Natural killer cell (primary cell): ENCODE data around the gene SPDYE4. TPM values are rescaled to one million over a fixed set of nuclear protein-coding genes. Genes with fewer than 3 reads are reported as not detected.

ENCODE experiments used
- ATAC-seq, 3 donors: fragments of 150-1000 bp in 2 of 3; fragments of 200-7000 bp in 1 of 3; cut with Tn5 transposase; 1 replicate in 1 of 3; 2 replicates in 2 of 3; pipeline ENCODE4 v1.10.0; 2021; ENCODE audit warnings: mild to moderate bottlenecking in 2 of 3, moderate library complexity in 2 of 3
- DNase-seq, 2 donors: peaks; one replicate each; pipeline versions ENCODE4 v3.0.0 to v3.0.0-alpha.2; 2013 to 2021; ENCODE audit warnings: mixed read lengths in 1 of 2
- H3K27ac ChIP-seq: one replicate; pipeline ENCODE4 v1.5.1; 2013; ENCODE audit warnings: mild to moderate bottlenecking, low read length
- H3K27me3 ChIP-seq: one replicate; pipeline ENCODE4 v1.6.1; 2013; ENCODE audit warnings: low read length; ENCODE audit not compliant: control insufficient read depth, insufficient read depth
- H3K36me3 ChIP-seq: one replicate; pipeline ENCODE4 v1.6.1; 2013; ENCODE audit warnings: low read length; ENCODE audit not compliant: control insufficient read depth, insufficient read depth
- H3K4me1 ChIP-seq: one replicate; pipeline ENCODE4 v1.6.1; 2013; ENCODE audit warnings: low read length; ENCODE audit not compliant: control insufficient read depth, insufficient read depth
- H3K4me3 ChIP-seq: one replicate; pipeline ENCODE4 v1.5.1; 2013; ENCODE audit warnings: low read length
- H3K9me3 ChIP-seq: one replicate; pipeline ENCODE4 v1.6.1; 2013; ENCODE audit warnings: low read length; ENCODE audit not compliant: control insufficient read depth, insufficient read depth
- H3K27ac Mint-ChIP-seq, 2 donors: one replicate each; pipeline ENCODE4 v1.8.0; 2022; ENCODE audit warnings: mild to moderate bottlenecking in 2 of 2, mixed read lengths in 2 of 2, moderate library complexity in 1 of 2
- H3K27me3 Mint-ChIP-seq, 2 donors: one replicate each; pipeline ENCODE4 v1.8.0; 2022; ENCODE audit warnings: low read depth in 2 of 2, mixed read lengths in 2 of 2
- H3K36me3 Mint-ChIP-seq: one replicate; pipeline ENCODE4 v1.8.0; 2022; ENCODE audit warnings: mixed read lengths
- H3K4me1 Mint-ChIP-seq, 2 donors: one replicate each; pipeline ENCODE4 v1.8.0; 2022; ENCODE audit warnings: mixed read lengths in 2 of 2
- H3K4me3 Mint-ChIP-seq: one replicate; pipeline ENCODE4 v1.8.0; 2022; ENCODE audit warnings: mild to moderate bottlenecking, moderate library complexity, mixed read lengths
- H3K9me3 Mint-ChIP-seq, 2 donors: one replicate each; pipeline ENCODE4 v1.8.0; 2022; ENCODE audit warnings: mixed read lengths in 2 of 2
- CTCF ChIP-seq: fragments of 200-600 bp; IDR thresholded peaks from one replicate; pipeline ENCODE4 v1.8.0; 2022; ENCODE audit warnings: antibody characterized with exemption
- WGBS: methylation state at CpG from one replicate; pipeline ENCODE4 v1.1.7; 2013; ENCODE audit warnings: missing lambda C conversion rate; ENCODE audit not compliant: insufficient coverage; 5-methylcytosine and 5-hydroxymethylcytosine counted together
- intact Hi-C: fragments of 100-400 bp; cut with micrococcal nuclease; formaldehyde crosslinking; loops from one replicate; pipeline ENCODE4 v1.14.2; 2022
- total RNA-seq, 4 donors: library from RNA; stranded (reverse); fragments of 120-200 nt in 1 of 4; gene quantifications; one replicate each; pipeline versions ENCODE4 v1.2.3 to v1.2.4, GENCODE V29; 2013 to 2022

The SPDYE4 gene
- total RNA-seq, 3 donors from 2014 or later (not counting 1 experiment from before 2014, with no cell fraction given): not detected

GRCh38 chr17:8718001-8718563 is 40.3 kb downstream of the SPDYE4 start:
- Histone ChIP-seq H3K9me3 (no peaks in the 10 kb centered on the region), H3K4me3 (no peak overlapping the region), H3K27me3 (no peaks in the 10 kb centered on the region), H3K36me3 (no peaks in the 10 kb centered on the region), H3K27ac (no peak overlapping the region), H3K4me1 (no peaks in the 10 kb centered on the region)
- intact Hi-C loops: no loop called here
- Mint-ChIP-seq H3K27me3 (peaks cover 3 to 6% of the 10 kb centered on the region in 2 donors), H3K4me1 (no peaks in the 10 kb centered on the region), H3K36me3 (no peaks in the 10 kb centered on the region), H3K4me3 (no peak overlapping the region), H3K9me3 (no peaks in the 10 kb centered on the region), H3K27ac (no peak overlapping the region)
- no peak for ATAC-seq
- DNase-seq: no peak
- TF ChIP-seq CTCF: no peak
- 96% methylated on average over 37 of the region's 37 CpGs for WGBS

- DNase-seq: no peak
- H3K27me3 Mint-ChIP-seq: peaks cover 7 to 12% of the 10 kb centered on the region in 2 donors
- Histone ChIP-seq H3K27ac (no peak overlapping the region), H3K36me3 (no peaks in the 10 kb centered on the region), H3K4me3 (no peak overlapping the region), H3K27me3 (no peaks in the 10 kb centered on the region), H3K4me1 (no peaks in the 10 kb centered on the region), H3K9me3 (no peaks in the 10 kb centered on the region)
- no peaks in the 10 kb centered on the region for H3K9me3 Mint-ChIP-seq
- TF ChIP-seq CTCF: no peak
- 87% methylated on average over 5 of the region's 5 CpGs for WGBS
- H3K27ac Mint-ChIP-seq: no peak overlapping the region
- H3K36me3 Mint-ChIP-seq: no peaks in the 10 kb centered on the region
- intact Hi-C loops: no loop called here
- ATAC-seq: no peak
- H3K4me3 Mint-ChIP-seq: no peak overlapping the region
- H3K4me1 Mint-ChIP-seq: no peaks in the 10 kb centered on the region
Measured at GRCh38 chr17:8713878-8714277, 44.5 kb downstream of the SPDYE4 start.

DNA sequence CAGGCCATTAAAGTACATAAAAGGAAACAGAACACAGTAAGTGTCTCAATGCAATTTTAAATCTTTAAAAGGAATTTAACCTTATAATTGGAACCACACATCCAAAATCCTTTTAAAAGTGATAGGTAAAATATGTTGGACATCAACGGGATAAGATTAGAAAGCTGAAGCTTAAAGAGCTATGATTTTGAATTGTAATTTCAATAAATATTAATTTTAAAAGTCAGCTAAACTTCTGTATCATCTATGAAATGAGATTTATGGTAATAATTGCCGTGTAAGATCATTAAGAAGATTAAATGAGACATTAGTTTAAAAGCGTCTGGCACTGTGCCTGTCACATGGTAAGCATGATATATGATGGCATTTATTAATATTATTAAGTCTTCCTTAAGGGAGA is 45.0 kb downstream of the SPDYE4 start:
- Histone ChIP-seq H3K4me3 (no peak overlapping the region), H3K27me3 (no peaks in the 10 kb centered on the region), H3K36me3 (no peaks in the 10 kb centered on the region), H3K9me3 (no peaks in the 10 kb centered on the region), H3K4me1 (no peaks in the 10 kb centered on the region), H3K27ac (no peak overlapping the region)
- Mint-ChIP-seq H3K36me3 (no peaks in the 10 kb centered on the region), H3K27me3 (peaks cover 7 to 12% of the 10 kb centered on the region in 2 donors), H3K9me3 (no peaks in the 10 kb centered on the region), H3K27ac (no peak overlapping the region), H3K4me3 (no peak overlapping the region), H3K4me1 (no peaks in the 10 kb centered on the region)
- intact Hi-C loops: no loop called here
- ATAC-seq (no peak), DNase-seq (no peak)
- WGBS: 94% methylated on average over 2 of the region's 3 CpGs
- no peak for TF ChIP-seq CTCF

- Mint-ChIP-seq H3K36me3 (no peaks in the 10 kb centered on the region), H3K27me3 (peaks cover 7 to 17% of the 10 kb centered on the region in 2 donors), H3K4me3 (no peak overlapping the region), H3K4me1 (no peaks in the 10 kb centered on the region), H3K27ac (no peak overlapping the region), H3K9me3 (no peaks in the 10 kb centered on the region)
- no peak for TF ChIP-seq CTCF
- Histone ChIP-seq H3K4me3 (no peak overlapping the region), H3K4me1 (no peaks in the 10 kb centered on the region), H3K9me3 (no peaks in the 10 kb centered on the region), H3K36me3 (no peaks in the 10 kb centered on the region), H3K27ac (no peak overlapping the region), H3K27me3 (no peaks in the 10 kb centered on the region)
- no peak for DNase-seq
- no peak for ATAC-seq
- intact Hi-C loops: no loop called here
Measured at GRCh38 chr17:8712698-8713097, 45.6 kb downstream of the SPDYE4 start.
